ENCODE data around the gene BCAN.
A peak's percentile ranks its signal among the peaks of the same experiment; 100 is the strongest.

BCAN gene

DNA sequence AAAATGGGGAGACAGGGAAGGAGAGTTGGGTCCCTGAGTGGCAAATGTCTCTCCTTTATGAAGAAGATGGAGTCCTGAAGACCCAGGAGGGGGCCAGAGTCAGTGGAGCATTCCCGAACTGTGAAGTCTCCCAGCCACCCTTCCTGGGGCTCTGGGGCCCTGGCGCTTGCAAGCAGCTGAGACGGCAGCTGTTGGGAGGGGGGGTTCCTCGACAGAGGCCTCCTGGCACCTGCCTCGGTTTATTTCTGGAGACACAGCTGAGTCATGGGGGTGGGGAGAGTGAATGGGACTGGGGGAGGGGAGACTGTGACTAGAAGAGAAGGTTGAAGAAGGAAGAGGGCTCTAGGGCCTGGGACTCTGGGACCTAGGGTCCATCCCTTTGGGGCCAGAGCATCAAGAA is 21.3 kb downstream of the BCAN start:
- no peak overlapping the region for H3K4me3 ChIP-seq (ENCODE audit: low read length)
- H3K4me1 ChIP-seq (ENCODE audit: insufficient read depth, low read length), result peaks cover 70% of the 10 kb centered on the region
- H3K36me3 ChIP-seq (ENCODE audit: insufficient read depth, low read length), result no peaks in the 10 kb centered on the region
- H3K9me3 ChIP-seq (ENCODE audit: low read length), result no peaks in the 10 kb centered on the region
- H3K27me3 ChIP-seq (ENCODE audit: insufficient read depth, low read length), result no peaks in the 10 kb centered on the region
- H2AFZ ChIP-seq (ENCODE audit: low read depth, low read length), result no peak overlapping the region

DNA sequence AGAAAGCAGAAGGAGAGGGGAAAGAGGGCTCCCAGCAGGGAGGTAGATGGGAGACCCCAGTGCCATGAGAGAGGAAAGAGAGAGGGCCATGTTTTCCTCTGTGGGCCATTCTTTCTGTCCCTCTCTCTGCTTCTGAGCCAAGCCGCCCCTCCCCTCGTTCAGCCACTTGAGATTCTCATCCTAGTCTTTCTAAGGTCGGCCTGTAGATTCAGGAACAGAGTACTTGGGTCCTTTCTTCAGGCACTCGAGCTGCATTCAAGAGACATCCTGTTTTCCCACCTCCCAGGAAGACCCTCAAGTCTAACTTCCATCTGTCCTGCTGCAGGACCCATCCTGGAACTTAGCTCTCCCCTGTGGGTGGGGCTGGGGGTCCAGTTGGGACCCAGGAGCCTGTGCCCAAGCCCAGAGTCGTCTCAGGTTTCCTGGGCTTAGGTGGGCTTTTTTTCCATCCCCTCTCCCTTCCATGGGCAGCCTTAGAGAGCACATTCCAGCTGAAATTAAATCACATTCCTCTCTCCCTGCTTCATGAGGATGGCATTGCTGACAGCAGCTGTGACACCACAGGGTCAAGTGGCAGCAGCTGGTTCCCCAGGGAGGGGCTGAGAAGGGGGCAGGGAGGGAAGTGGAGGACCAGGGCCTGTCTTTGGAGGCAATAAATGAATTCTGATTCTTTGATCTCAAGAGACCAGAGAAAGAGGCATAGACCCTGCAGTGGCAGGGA is 22.3 kb downstream of the BCAN start:
- H3K9me3 ChIP-seq (ENCODE audit: low read length), result no peaks in the 10 kb centered on the region
- no peak overlapping the region for H2AFZ ChIP-seq (ENCODE audit: low read depth, low read length)
- H3K4me1 ChIP-seq (ENCODE audit: insufficient read depth, low read length), result peaks cover 78% of the 10 kb centered on the region
- H3K36me3 ChIP-seq (ENCODE audit: insufficient read depth, low read length), result no peaks in the 10 kb centered on the region
- H3K4me3 ChIP-seq (ENCODE audit: low read length), result peak overlapping the region; percentile 22
- no peaks in the 10 kb centered on the region for H3K27me3 ChIP-seq (ENCODE audit: insufficient read depth, low read length)

DNA sequence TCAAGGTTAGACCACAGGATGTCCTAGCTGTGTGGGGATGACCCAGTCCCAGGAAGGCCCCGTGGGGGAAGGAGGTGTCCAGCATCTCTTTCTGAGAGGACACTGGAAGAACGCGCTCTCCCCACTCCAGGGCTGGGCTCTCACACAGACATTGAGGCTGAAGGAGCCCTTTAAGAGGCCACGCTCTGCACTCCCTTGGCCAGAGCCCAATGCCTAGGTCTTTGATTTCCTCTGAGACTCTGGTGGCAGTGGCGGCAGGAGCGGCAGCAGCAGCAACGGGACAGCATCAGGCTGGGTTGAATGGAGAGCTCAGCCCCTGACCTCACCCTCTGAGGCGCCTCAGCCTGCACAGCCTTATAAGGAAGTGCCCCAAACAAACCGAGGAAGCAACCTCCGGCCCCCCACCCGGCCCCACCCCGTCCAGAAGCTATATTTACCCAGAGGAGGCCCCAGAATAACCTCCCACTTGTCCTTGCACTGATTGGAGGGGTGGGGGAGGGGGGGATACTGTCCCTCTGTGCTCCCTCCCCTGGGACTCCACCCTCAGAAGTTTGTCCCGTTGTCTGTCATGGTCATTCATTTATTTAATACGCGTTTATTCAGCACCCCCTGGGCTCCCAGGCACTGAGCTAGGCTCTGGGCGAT is 23.0 kb downstream of the BCAN start:
- Histone ChIP-seq H3K4me1 (ENCODE audit: insufficient read depth, low read length) (peaks cover 80% of the 10 kb centered on the region), H3K27me3 (ENCODE audit: insufficient read depth, low read length) (no peaks in the 10 kb centered on the region), H3K9me3 (ENCODE audit: low read length) (no peaks in the 10 kb centered on the region), H3K4me3 (ENCODE audit: low read length) (peak overlapping the region; percentile 22), H3K36me3 (ENCODE audit: insufficient read depth, low read length) (no peaks in the 10 kb centered on the region), H2AFZ (ENCODE audit: low read depth, low read length) (no peak overlapping the region)

DNA sequence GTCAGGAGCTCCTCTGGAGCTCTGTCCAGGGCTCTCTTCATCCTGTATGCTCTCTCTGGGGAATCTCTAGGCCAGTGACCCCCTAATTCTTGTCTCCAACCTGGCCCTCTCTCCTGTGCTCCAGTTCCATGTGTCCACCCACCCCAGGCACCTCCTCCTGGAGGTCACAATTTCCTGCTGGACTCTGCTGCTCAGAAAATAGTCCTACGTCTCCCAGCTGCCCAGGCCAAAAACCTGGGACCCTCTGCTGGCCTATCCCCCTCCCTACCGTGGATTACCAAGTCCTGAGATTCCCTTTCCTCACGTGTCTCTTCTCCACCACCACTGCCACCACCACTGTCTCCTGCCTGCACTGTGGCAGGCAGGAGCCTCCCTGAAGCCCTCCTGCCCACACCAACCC is 23.6 kb downstream of the BCAN start:
- no peaks in the 10 kb centered on the region for H3K9me3 ChIP-seq (ENCODE audit: low read length)
- peaks cover 82% of the 10 kb centered on the region for H3K4me1 ChIP-seq (ENCODE audit: insufficient read depth, low read length)

DNA sequence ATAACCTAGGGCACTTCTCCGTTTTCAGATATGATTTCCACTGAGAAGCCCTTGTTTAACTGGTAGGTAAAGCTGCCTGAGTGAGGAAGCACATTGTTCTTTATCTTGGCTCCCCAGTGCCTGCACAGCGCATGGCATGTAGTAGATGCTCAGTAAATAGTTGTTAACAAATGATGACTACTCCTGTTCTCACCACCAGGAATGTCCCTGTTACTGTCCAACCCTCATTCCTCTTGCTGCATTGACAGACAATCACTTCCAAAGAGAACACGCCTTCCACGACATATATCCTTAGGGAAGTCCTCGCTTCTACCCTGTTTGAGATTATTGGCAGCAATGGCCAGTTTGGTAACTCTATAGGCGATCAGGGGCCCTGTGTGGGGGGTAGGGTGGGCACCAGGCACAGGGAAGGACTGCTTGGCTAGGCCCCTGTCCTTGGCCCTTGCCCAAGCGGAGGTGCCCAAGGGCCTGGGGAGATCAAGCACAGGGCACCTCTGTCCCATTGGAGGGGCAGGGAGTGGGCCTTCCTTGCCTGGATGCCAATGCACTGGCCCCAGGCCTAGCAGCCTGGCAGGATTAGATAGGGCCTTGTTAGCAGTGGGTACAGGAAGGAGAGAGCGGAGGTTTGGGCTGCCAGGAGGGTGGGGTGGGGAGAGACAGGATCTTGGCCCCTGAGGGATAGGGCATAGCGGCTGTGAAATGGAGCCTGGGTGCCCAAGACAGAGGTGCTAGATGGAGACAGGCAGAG is 25.1 kb downstream of the BCAN start:
- H3K36me3 ChIP-seq (ENCODE audit: insufficient read depth, low read length), result peaks cover 12% of the 10 kb centered on the region
- peaks cover 81% of the 10 kb centered on the region for H3K4me1 ChIP-seq (ENCODE audit: insufficient read depth, low read length)
- H3K4me3 ChIP-seq (ENCODE audit: low read length), result no peak overlapping the region
- H3K27me3 ChIP-seq (ENCODE audit: insufficient read depth, low read length), result no peaks in the 10 kb centered on the region
- H3K9me3 ChIP-seq (ENCODE audit: low read length), result no peaks in the 10 kb centered on the region
- H2AFZ ChIP-seq (ENCODE audit: low read depth, low read length), result no peak overlapping the region

More for the DNA sequence above, 23.6 kb downstream of the BCAN start:
- no peaks in the 10 kb centered on the region for H3K36me3 ChIP-seq (ENCODE audit: insufficient read depth, low read length)
- H3K4me3 ChIP-seq (ENCODE audit: low read length), result no peak overlapping the region
- no peaks in the 10 kb centered on the region for H3K27me3 ChIP-seq (ENCODE audit: insufficient read depth, low read length)
- no peak overlapping the region for H2AFZ ChIP-seq (ENCODE audit: low read depth, low read length)

DNA sequence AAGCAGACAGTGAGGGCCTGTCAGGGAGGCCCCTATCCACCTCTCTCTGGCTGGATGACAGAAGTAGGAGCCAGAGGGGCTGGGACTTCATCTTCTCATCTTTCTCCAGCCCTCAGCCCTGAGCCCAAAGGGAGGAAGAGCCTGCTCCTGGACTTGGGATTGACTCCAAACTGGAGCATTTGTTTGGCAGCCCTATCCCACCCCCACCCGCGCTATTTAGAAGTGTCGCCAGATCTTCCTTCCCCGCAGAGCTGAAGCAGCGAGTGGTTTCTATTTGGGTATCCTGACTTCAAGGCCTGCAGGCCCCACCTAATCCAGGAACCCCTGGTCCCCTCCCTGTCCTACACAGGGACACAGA is 25.7 kb downstream of the BCAN start:
- no peak overlapping the region for H3K4me3 ChIP-seq (ENCODE audit: low read length)
- H3K4me1 ChIP-seq (ENCODE audit: insufficient read depth, low read length), result peaks cover 82% of the 10 kb centered on the region
- no peak overlapping the region for H2AFZ ChIP-seq (ENCODE audit: low read depth, low read length)
- no peaks in the 10 kb centered on the region for H3K27me3 ChIP-seq (ENCODE audit: insufficient read depth, low read length)
- peaks cover 18% of the 10 kb centered on the region for H3K36me3 ChIP-seq (ENCODE audit: insufficient read depth, low read length)
- H3K9me3 ChIP-seq (ENCODE audit: low read length), result no peaks in the 10 kb centered on the region

DNA sequence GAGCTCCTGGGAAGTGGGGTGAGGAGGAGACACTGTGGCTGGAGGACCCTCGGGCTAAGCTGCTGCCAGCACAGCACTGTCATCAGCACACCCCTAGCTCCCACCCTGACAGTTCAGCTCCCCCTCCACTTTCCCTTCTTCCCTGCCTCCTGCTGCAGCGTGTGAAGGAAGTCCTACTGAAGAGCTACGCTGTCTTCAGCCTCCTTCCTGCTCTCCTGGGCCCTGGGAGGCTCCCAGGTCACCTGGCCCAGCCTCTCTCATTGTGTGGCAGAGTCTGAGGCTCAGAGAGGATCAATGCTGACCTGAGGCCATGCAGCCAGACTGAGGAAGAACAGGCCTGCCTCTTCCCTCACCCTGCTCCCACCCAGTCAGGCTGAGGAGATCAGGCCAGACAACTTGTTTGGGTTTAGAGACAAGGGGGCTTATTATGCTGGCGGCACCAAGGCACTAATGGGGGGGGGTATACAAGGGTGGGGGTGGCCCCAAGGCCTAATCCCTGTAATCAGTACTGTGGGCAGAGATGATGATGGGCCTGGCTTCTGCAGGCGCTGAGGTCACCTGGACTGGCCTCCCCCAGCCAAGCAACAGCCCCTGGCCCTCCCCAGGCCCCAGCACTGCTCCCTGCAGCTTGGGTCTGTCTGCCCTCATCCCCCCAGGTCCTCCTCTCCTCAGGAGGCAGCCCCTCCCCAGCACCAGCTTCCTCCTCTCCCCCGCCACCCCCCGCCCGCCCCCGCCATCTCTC is 26.2 kb downstream of the BCAN start:
- Histone ChIP-seq H2AFZ (ENCODE audit: low read depth, low read length) (no peak overlapping the region), H3K4me3 (ENCODE audit: low read length) (no peak overlapping the region), H3K9me3 (ENCODE audit: low read length) (no peaks in the 10 kb centered on the region), H3K36me3 (ENCODE audit: insufficient read depth, low read length) (peaks cover 23% of the 10 kb centered on the region), H3K4me1 (ENCODE audit: insufficient read depth, low read length) (peaks cover 82% of the 10 kb centered on the region), H3K27me3 (ENCODE audit: insufficient read depth, low read length) (no peaks in the 10 kb centered on the region)

DNA sequence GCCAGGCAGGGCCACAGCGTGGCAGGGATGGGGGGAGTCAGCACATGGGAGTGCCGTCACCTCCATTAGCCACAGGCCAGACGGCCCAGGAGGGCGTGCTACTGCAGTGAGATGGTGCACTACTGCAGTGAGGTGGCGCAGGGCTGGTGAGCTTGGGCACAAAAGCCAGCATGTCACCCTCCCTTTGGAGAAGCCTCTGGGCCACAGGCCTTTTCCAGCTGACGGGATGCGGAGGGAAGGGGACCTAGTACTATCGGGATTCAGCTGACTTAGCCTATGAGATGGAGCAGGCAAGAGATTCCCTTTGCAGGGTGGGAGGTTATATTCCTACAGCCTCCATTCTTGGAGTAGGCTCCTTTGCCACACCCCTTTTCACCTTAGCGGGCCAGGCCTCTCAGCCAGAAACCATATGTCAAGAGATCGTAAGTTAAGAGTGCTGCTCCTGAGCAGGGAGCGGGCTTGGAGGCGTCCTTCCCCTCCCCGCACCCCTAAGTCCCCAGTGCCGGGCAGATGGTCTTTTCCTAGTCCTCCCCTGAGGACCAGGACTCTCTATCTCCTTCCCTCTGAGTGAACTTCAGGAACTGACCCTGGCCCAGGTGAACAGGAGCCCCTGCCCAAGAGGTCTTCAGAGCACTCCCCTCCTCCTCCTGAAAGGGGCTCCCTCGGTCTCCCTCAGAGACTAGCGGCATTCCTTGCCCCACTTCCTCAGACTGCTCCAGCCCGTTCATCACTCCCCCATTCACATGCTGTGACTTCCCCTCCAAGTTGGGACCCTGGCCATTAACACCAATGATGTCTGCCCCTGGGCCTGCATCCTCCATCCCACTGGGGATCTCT is 27.1 kb downstream of the BCAN start:
- peaks cover 79% of the 10 kb centered on the region for H3K4me1 ChIP-seq (ENCODE audit: insufficient read depth, low read length)
- no peaks in the 10 kb centered on the region for H3K9me3 ChIP-seq (ENCODE audit: low read length)
- H2AFZ ChIP-seq (ENCODE audit: low read depth, low read length), result no peak overlapping the region
- H3K4me3 ChIP-seq (ENCODE audit: low read length), result no peak overlapping the region
- peaks cover 26% of the 10 kb centered on the region for H3K36me3 ChIP-seq (ENCODE audit: insufficient read depth, low read length)
- H3K27me3 ChIP-seq (ENCODE audit: insufficient read depth, low read length), result no peaks in the 10 kb centered on the region

DNA sequence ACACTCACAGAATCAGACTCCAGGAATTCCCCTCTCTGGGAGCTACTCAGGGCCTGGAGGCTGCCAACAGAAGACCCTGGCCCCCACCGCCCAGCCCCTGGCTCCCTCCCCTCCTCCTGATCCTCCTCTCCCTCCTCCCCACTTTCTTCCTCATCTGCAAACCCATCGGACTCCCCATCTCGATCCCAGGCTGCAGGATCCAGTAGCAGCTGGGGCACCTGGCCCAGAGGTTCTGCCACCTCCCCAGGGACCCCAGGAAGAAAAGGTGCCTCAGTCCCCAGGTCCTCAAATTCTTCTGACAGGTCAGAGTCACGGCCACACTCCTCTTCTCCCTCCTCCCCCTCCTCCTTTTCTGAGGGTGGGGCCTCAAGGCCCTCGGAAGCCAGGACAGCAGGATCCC is 27.9 kb downstream of the BCAN start:
- Histone ChIP-seq H3K36me3 (ENCODE audit: insufficient read depth, low read length) (peaks cover 30% of the 10 kb centered on the region), H2AFZ (ENCODE audit: low read depth, low read length) (no peak overlapping the region), H3K4me1 (ENCODE audit: insufficient read depth, low read length) (peaks cover 79% of the 10 kb centered on the region), H3K4me3 (ENCODE audit: low read length) (no peak overlapping the region), H3K9me3 (ENCODE audit: low read length) (no peaks in the 10 kb centered on the region), H3K27me3 (ENCODE audit: insufficient read depth, low read length) (no peaks in the 10 kb centered on the region)

DNA sequence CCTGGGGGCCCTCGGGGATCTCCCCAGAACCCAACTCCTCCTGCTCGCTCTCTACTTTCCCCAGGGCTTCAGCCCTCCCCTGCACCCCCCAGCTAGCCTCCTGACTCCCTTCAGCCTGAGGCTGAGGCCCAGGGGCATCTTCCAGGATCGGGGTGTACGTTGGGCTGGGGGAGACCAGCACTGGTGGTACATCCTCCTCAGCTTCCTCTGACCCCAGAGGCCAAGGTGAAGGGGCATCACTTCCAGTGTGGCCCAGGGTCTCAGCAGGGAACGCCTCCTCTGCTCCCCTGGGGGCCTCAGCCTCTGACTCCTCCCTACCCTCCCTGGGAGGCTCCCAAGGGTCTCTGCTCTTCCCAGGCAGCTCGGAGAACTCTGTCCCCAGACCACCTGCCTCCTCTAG is 28.4 kb downstream of the BCAN start:
- Histone ChIP-seq H3K4me3 (ENCODE audit: low read length) (no peak overlapping the region), H3K9me3 (ENCODE audit: low read length) (no peaks in the 10 kb centered on the region), H3K4me1 (ENCODE audit: insufficient read depth, low read length) (peaks cover 80% of the 10 kb centered on the region), H3K36me3 (ENCODE audit: insufficient read depth, low read length) (peaks cover 34% of the 10 kb centered on the region), H3K27me3 (ENCODE audit: insufficient read depth, low read length) (no peaks in the 10 kb centered on the region), H2AFZ (ENCODE audit: low read depth, low read length) (no peak overlapping the region)

DNA sequence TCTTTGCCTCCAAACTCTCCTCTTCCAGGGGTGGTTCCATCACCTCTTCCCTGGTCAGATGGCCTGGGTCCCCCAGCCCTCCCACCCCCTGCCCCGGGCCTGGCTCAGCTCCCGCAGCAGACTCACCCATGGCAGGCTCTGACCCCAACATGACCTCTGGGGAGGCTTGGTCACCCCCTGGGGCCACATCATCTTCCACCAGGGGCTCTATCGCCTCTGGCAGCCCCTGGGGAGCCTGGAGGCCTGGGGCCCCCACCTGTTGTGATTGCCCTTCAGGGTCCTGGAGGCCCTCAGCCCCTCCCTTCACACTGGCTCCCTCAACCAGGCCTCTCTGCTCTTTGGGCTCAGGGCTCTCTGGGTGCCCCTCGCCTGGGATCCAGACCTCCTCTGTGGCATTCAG is 28.9 kb downstream of the BCAN start:
- H3K9me3 ChIP-seq (ENCODE audit: low read length), result no peaks in the 10 kb centered on the region
- H3K4me3 ChIP-seq (ENCODE audit: low read length), result no peak overlapping the region
- H3K27me3 ChIP-seq (ENCODE audit: insufficient read depth, low read length), result no peaks in the 10 kb centered on the region
- no peak overlapping the region for H2AFZ ChIP-seq (ENCODE audit: low read depth, low read length)
- H3K4me1 ChIP-seq (ENCODE audit: insufficient read depth, low read length), result peaks cover 78% of the 10 kb centered on the region
- peaks cover 34% of the 10 kb centered on the region for H3K36me3 ChIP-seq (ENCODE audit: insufficient read depth, low read length)

DNA sequence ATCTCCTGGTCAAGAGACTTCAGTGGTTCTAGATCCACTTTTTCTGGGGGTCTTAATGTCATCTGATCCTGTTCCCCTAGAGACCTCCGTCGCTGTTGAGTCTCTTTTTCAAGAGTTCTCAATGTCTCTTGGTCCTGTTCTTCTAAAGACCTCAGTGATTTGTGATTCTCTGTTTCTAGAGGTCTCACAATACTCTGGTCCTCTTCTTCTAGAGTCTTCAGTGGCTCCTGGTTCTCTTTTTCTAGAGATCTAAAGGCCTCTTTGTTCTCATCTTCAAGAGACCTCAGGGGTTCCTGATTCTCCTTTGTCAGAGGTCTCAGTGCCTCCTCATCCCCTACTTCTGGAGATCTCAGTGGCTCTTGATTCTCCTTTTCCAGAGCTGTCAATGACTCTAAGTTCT is 29.9 kb downstream of the BCAN start:
- Histone ChIP-seq H3K4me1 (ENCODE audit: insufficient read depth, low read length) (peaks cover 77% of the 10 kb centered on the region), H3K27me3 (ENCODE audit: insufficient read depth, low read length) (no peaks in the 10 kb centered on the region), H3K4me3 (ENCODE audit: low read length) (no peak overlapping the region), H3K36me3 (ENCODE audit: insufficient read depth, low read length) (peaks cover 34% of the 10 kb centered on the region), H3K9me3 (ENCODE audit: low read length) (no peaks in the 10 kb centered on the region), H2AFZ (ENCODE audit: low read depth, low read length) (no peak overlapping the region)
